Measurements from ENCODE around the gene SLC2A13. TPM values are rescaled to one million over a fixed set of nuclear protein-coding genes. Genes with fewer than 3 reads are reported as not detected.
"Not testable (repeated sequence)": the region's sequence is repeated elsewhere in the genome, so short reads cannot be mapped to it uniquely, and the experiment has no call there.

The SLC2A13 gene
- total RNA-seq, 1 experiment from 2014 or later: 47.9 TPM

DNA sequence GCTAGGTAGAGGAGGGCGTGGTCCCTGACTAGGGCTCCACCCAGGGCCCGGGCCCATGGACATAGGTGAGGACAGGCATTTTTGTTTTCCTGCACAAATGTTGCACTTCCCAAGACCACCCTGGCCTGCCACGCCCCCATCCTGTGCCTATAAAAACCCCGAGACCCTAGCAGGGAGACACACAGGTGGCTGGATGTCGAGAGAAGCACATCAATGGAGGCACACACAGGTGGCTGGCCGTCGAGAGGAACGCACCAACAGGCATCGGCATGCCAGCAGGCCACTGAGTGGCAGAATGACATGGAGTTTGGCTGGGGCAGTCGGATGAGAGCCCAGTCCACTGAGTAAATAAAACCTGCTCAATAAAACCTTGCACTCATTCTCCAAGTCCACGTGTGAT is 328.4 kb downstream of the SLC2A13 start:
- no peak for DNase-seq (ENCODE audit: extremely low read depth, low read depth)

DNA sequence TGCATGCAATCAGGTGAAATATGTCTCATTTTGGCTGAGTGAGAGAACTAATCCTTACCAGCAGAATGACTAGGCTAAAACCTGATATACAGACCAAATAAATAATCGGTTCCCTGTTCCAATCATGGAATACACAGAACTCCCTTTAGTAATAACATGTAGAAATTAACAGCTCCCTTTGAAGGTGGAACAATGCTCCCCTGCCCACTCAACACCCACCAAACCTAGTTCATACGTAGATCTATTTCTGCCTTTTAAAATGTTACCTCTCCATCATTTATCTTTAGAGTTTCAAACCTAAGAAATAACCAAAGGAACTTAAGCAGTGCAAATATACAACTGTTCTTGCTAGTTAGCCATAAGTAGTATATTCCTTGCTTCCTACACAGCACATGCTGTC is 332.6 kb downstream of the SLC2A13 start:
- no peak for DNase-seq (ENCODE audit: extremely low read depth, low read depth)

DNA sequence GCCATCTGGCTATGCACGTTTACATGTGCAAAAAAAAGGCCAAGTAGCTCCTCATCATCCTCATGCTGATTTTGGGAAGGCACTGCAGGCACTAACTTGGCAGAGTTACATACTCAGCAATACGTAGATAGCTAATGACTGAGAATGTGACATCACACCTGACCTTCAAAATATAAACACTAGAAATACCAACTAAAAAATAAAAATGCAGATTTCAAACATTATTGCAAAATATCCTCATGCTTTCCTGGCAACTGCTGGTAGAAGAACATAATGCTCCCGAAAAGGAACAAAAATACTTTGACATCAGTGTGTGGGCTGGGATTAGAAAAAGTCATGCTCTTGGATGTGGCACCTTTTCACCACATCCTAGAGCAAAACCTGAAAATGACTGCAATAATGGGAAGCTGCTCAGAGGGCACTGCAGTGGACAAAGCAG is 333.0 kb downstream of the SLC2A13 start:
- peak; percentile 50 for DNase-seq (ENCODE audit: extremely low read depth, low read depth)

DNA sequence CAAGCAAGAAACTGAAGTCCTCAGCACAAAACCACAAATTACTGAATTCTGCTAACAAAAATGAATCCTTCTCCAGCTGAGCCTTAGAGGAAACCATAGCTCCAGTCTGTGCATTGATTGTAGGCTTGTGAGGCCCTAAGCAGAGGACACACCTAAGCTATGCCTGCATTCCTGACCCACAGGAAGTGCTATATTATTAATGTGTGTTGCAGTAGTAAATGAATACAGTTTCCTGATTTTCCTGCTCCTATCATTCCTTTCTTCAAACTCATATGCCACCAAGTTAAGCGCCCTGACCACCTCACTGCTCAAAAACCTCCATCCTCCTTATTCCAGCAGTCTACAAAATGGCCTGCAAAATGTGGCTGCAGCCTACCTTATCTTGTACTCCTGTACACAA is 334.4 kb downstream of the SLC2A13 start:
- no peak for DNase-seq (ENCODE audit: extremely low read depth, low read depth)

DNA sequence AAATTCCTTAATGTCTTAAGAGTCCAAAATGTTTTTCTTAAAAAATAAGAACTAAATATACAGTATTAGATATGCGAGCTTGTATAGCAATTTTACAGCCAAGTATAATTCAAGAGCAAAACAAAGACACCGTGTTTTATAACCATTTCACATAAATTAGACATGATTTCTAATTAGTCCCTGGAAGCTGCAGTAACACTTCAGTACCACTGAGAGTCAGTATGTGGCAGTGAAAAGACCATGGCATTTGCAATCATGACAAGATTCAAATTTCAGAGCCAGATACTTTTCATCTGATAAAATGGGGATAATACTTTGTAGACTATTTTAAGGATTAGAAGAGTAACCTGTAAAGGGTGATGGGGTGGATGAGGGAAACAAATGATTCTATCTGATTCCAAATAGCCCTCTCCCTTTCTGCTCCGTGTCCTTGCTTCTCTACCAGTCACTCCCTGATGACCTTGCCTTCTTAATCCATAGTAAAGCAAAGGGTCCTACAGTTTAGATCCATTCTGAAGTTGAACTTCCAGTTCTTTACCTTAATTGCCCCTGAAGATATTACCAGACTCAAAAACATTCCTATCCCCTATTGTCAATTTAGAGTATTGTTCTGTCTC is 340.8 kb downstream of the SLC2A13 start:
- no peak for DNase-seq (ENCODE audit: extremely low read depth, low read depth)

DNA sequence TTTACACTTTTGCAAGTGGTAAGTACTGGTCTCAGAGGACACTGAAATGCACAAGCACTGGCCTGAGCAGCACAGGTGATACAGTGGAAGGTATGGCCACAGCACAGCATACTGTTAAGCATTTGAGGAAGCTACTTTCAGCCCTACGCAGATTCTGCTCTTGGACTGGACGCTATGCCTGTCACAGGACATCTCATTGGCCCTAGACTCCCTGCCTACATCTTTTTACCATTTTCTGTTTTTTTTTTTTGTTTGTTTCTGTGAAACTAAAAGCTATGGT is 342.1 kb downstream of the SLC2A13 start:
- DNase-seq (ENCODE audit: extremely low read depth, low read depth): no peak

DNA sequence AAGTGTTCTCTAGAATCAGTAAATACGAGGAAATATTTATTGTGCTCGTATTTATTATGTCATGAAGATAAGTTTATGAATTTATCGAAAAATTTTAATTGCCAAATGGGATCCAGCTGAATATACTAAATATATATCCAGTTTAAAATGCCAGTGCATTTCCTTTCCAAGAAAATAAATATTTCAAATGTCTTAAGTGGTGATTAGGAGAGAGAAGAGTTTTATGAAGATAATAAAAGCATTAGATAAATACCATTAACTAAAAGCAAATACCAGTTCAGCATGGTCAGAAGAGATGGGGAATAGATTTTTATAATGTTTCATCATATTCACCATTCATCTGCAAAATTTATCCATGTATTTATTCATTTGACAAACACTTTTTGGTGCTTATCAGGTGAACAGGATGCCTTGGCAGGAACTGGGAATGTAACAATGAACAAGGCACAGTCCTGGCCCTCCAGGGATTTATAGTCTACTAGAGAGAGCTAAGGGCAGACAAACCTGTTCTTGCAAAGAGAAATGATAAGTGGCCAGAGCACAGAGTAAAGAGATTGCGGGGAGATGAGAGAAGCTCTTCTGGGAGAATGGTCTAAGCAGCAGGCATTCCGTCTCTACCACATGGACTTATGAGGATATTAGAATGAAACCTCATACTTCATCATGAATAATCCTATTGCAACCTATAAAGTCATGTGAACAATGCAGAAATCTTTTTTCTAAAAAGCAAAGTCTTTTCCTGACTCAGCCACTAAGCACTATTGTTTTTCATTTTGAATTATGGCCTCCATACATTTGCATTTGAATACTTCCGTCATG is 342.6 kb downstream of the SLC2A13 start:
- DNase-seq (ENCODE audit: extremely low read depth, low read depth): no peak

DNA sequence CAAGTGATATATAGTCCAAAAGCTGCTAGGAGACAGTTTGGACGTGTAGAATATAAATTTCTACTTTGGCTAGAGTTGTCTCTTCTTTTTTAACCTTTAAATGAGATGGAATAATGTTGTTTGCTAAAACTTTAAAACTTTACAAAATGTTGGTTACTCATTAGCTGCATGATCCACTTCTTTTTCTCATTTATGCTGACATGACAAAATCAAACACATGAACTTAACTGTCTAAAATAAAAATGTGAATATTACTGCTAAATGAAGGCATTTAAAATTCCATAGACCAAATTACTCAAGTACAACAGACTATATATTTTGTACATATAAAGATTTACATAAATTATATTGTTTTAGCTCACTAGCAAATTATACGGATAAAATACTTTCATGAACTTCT is 350.4 kb downstream of the SLC2A13 start:
- no peak for DNase-seq (ENCODE audit: extremely low read depth, low read depth)

DNA sequence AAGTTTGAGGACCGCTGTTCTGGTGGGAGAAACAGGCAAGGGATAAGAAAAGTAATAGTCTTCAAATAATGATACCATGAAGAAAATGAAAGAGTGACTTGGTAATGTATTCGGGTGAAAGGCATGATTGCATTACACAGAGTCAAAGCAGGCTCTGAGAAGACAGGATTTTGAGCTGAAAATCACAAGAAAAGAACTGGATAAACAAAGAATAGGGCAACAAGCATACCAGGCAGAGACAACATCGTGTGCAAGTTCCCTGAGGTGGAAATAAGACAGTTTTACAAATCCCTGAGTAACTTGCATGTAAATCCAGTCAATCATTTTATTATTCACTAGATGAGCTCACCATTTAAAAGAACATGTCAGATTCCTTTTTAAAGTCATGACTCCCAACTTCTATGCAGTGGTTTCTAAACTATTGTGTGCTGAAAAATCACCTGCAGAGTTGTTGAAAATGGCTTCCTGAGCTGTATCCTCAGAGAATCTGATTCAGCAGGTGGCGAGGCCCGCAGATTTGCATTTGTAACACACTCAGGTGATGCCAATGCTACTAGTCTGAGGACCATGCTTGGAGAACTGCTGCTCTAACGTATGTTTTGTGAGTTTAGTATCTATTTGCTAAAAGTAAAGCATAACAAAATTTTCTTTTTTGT is 353.3 kb downstream of the SLC2A13 start:
- DNase-seq (ENCODE audit: extremely low read depth, low read depth): no peak

DNA sequence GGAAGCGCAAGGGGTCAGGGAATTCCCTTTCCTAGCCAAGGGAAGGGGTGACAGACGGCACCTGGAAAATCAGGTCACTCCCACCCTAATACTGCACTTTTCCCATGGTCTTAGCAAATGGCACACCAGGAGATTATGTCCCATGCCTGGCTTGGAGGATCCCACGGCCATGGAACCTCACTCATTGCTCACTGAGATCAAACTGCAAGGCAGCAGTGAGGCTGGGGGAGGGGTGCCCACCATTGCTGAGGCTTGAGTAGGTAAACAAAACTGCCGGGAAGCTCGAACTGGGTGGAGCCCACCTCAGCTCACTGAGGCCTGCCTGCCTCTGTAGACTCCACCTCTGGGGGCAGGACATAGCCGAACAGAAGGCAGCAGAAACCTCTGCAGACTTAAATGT is 359.7 kb downstream of the SLC2A13 start:
- not testable (repeated sequence) for DNase-seq (ENCODE audit: extremely low read depth, low read depth)

DNA sequence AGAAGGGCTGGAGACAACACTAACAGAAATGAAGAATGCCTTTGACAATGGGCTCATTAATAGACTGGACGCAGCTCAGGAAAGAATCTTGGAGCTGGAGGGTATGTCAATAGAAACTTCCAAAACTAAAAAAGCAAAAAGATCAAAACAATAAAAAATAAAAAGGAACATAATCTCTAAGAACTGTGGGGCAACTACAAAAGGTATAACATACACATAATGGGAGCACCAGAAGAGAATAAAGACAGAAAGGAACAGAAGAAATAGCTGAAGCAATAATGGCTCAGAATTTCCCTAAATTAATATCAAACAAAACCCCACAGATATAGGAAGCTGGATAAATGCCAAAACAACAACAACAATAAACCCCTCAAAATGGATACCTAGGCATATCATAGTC is 362.2 kb downstream of the SLC2A13 start:
- no peak for DNase-seq (ENCODE audit: extremely low read depth, low read depth)

DNA sequence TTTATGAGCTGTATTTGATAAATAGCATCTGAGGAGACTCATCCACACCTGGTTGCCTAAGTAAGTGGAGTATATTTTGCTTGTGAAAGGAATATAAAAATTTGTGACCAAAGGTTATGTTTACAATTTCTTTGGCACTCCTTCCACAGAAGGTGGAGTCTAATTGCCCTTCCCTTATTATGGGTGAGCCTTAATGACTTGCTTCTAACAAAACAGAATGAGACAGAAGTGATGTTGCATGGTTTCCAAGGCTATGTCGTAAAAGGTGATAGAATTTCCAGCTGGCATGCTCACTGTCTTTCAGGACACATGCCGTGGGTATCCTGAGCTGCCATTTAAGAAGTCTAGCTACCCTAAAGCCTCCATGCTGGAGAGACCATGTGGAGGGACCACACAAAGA is 369.5 kb downstream of the SLC2A13 start:
- no peak for DNase-seq (ENCODE audit: extremely low read depth, low read depth)

DNA sequence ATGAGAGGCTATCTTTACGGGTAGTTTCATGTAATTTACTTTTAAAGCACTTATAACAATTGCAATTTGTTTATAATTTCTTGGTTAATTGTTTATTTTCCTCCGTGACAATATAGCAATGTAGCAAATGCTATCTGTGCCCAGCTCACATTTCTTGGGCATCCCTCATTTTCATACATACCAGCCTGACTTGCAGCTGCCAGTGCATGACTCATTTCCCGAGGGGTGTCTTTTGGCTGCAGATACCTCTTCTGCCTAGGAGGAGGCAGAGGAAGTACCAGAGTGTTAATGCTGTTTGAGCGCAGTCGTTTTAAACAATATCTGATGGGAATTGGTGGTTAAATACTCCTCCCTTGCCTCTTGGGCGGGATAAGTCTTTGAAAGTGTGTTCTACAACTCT is 382.1 kb downstream of the SLC2A13 start:
- peak; percentile 11 for DNase-seq (ENCODE audit: extremely low read depth, low read depth)

DNA sequence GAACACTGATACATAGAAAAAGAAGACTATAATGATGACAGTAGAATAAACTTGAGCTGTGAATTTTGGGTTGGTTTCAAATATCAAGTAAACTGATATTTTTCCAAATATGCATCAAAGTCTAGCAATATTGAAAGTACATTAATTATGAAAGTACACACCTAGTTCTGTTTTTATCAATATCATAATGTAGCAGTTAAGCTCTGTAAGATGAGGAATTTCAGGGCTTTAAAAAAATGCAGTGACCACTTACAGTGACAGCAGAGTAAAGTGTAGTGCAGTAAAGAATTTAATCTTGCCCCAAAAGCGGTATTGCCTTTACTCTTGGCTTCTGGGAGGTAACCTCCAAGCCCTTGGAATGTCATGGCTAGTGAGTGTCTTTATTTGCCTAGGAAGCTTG is 383.4 kb downstream of the SLC2A13 start:
- DNase-seq (ENCODE audit: extremely low read depth, low read depth): no peak

DNA sequence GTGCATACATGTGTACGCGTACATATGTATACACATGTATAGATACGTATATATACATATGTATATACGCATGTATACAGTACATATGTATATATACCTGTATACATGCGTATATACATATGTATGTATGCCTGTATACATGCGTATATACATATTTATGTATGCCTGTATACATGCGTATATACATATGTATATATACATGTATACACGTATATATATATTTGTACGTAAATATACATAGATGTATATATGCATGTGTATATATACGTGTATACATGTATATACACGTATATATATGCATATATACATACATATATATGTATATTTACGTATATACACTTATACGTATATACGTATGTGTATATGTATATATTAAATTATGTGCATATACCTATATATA is 392.3 kb downstream of the SLC2A13 start:
- DNase-seq (ENCODE audit: extremely low read depth, low read depth): no peak

DNA sequence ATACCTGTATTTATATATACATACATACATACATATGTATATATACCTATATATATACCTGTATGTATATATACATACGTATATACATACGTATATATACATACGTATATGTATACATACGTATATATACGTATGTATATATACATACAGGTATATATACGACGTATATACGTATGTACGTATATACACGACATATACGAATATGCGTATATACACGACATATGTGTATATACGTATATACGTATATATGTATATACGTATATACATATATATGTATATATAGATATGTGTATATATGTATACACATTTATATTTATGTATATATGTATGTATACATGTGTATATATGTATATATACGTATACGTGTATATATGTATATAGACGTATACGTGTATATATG is 393.5 kb downstream of the SLC2A13 start:
- no peak for DNase-seq (ENCODE audit: extremely low read depth, low read depth)

Small RNA genes within 50 kb of the gene (small RNA-seq; reads per million reads assigned to genes)
- gene RF00414: 0 reads per million in 2 experiments

Other genes starting within 250 kb of the SLC2A13 start
- 1.2 and 1.8 TPM in 2 replicates for gene LRRK2, start 118.9 kb upstream of the SLC2A13 start, total RNA-seq (2014; rRNA removed; shearing (Covaris generic))